GM19351 (cell line): ENCODE results near the gene MUC4.
"Not testable (repeated sequence)": the region's sequence is repeated elsewhere in the genome, so short reads cannot be mapped to it uniquely, and the experiment has no call there.

ENCODE experiments used
- ATAC-seq: cut with Tn5 transposase; IDR thresholded peaks from one replicate; pipeline ENCODE4 v1.9.1; 2021; ENCODE audit warnings: mild to moderate bottlenecking, moderate library complexity; ENCODE audit not compliant: unreplicated experiment

MUC4 gene

DNA sequence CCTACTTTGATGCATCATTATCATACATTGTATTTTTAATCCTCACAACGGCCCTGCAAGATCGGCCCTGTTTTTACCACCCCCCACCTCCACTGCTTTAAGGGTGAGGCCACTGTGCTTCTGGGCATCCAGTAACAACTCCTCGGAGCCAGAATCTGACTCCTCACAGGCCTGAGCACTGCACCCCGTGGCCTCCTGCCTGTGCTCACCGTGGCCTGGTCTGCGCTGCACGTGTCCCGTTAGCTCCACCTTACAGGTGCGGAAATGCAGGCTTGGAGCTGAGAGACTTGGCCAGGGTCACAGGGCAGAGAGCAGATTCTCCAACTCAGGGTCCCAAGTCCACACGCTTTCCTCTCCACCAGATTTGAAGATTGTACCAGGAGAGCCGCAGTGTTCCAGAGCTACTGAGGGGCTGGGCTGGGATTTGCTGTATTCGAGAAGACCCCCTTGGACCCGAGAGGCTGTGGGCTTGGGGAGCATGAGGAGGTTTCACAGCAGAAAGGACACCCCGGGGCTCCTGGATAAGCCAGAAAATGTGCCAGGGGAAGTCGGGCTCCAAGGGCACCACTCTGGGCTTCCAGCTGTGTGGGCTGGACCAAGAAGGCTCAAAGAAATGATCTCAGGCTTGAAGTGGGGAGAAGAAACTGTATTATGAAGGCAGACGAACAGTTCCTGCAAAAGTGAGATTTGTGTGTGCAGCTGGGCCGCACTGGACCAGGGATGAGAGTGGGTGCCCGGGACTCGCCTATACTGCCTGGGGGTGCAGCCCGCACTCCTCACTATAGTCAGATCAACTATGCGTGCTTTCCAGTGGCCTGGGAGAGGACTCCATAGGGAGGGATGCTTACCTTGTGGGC, 89.4 kb downstream of the MUC4 start:
- ATAC-seq: not testable (repeated sequence)

- ATAC-seq: not testable (repeated sequence)
Observed at GRCh38 chr3:195720831-195721506, 90.8 kb downstream of the MUC4 start, which contains the start of gene MUC20. Gene MUC20 (plus strand): TSS chr3:195720978. CDS start chr3:195721008, 30 bp downstream.

GRCh38 chr3:195719514-195720254, 92.0 kb downstream of the MUC4 start:
- not testable (repeated sequence) for ATAC-seq

- no peak for ATAC-seq
Observed at GRCh38 chr3:195718477-195718984, 93.2 kb downstream of the MUC4 start.

GRCh38 chr3:195717852-195718476, 93.8 kb downstream of the MUC4 start:
- ATAC-seq: no peak

DNA sequence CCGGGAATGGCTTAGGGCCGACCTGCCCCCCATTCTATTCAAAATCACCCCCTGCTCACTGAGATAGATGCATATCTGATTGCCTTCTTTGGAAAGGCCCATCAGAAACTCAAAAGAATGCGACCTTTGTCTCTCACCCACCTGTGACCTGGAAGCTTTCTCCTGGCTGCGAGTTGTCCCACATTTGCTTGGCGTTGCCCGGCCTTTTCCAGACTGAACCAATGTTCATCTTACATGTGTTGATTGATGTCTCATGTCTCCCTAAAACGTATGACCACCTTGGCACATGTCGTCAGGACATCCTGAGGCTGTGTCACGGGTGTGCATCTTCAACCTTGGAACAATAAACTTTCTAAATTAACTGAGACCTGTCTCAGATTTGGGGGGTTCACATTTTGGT, 94.3 kb downstream of the MUC4 start:
- ATAC-seq: no peak

GRCh38 chr3:195715583-195716266, 96.0 kb downstream of the MUC4 start:
- ATAC-seq: no peak

GRCh38 chr3:195715134-195715533, 96.6 kb downstream of the MUC4 start:
- no peak for ATAC-seq

DNA sequence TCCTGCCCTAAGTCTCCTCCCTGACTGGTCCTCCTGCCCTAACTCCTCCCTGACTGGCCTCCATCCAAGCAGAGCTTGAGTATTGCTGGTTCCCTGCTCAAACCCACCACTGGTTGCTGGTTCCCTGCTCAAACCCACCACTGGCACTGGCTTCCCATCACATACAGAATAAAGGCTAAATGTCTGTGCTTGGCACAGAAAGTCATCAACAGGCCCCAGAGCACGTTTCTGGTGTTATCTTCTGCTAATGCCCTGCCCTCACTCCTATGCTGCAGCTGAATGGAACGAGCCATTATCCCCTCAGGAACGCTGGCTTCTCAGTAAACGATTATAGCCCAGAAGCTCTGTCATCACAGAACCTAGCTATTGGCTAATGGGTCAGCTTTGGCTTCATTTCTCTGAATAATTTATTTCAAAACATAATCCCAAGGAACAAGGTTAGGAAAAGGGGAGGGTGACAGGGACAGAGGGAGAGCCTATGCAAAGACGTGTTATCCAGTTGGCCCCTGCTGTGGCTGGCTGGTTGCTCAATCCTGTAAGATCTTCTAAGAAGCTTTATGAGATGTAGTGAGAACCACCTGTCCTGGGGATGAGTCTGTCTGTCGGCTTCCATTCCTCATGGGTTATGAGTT, 97.2 kb downstream of the MUC4 start:
- ATAC-seq: no peak

- not testable (repeated sequence) for ATAC-seq
Observed at GRCh38 chr3:195713150-195713549, 98.6 kb downstream of the MUC4 start.

- ATAC-seq: not testable (repeated sequence)
Observed at GRCh38 chr3:195712535-195712910, 99.2 kb downstream of the MUC4 start.

DNA sequence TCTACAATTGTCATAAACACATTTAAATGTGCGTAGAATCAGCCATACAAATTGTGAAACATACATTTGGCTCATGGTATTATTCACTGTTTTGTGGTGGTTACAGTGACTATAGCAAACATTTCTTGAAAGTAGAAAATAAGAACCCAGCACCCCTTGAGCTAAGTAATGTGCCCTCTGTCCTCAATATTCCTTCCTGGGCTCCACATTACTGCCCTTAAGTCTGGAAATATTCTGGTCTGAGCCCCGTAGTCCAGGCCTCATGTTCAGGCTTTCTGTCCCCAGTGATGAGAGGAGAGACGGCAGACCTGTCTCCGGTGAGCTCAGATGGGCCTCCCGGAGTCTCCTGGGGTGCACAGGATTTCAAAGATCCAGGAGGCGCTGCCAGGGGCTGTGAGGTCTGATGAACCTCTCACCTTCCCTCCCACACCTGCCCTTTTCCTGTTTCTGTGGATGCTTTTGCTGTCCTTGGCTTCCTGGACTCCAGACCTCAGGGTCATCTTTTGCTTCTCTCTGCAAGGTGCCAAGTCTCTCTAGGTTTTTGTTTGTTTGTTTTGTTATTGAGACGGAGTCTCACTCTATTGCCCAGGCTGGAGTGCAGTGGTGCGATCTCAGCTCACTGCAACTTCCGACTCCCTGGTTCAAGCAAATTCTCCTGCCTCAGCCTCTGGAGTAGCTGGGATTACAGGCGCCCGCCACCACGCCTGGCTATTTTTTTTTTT, 99.8 kb downstream of the MUC4 start:
- ATAC-seq: no peak

- ATAC-seq: not testable (repeated sequence)
Observed at GRCh38 chr3:195711091-195711812, 100.5 kb downstream of the MUC4 start.

DNA sequence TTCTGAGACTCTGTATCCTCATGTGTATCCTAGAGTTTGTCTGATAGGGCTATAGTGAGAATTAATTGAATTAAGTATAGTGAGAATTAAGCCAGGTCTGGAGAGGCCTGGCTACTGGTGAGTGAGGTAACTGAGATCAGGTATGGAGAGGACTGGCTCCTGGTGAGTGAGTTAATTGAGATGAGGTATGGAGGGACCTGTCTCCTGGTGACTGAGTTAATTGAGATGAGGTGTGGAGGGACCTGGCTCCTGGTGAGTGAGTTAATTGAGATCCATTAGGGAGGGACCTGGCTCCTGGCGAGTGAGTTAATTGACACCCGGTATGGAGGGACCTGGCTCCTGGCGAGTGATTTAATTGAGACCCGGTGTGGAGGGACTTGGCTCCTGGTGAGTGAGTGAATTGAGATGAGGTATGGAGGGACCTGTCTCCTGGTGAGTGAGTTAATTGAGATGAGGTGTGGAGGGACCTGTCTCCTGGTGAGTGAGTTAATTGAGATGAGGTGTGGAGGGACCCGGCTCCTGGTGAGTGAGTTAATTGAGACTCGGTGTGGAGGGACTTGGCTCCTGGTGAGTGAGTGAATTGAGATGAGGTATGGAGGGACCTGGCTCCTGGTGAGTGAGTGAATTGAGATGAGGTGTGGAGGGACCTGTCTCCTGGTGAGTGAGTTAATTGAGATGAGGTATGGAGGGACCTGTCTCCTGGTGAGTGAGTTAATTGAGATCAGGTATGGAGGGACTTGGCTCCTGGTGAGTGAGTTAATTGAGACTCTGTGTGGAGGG, 101.4 kb downstream of the MUC4 start:
- ATAC-seq: not testable (repeated sequence)

DNA sequence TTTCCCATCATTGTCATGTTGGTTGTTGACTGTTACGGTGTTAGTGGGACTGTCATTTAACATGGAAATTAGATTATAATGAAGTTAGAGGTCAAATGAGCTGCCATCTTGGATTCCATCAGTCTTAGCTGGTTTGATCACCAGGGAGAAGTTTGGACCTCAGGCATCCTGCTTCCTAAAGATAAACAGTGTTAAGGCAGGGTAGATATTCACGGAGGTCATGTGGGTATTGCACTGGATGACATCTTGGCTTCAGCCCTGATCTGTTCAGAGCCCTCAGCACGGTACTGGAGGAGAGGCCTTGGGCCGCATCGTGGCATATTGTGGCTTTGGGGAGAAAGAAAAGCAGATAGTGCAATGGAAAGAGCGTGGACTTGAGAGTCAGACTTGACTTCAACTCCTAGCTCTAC, 102.0 kb downstream of the MUC4 start:
- no peak for ATAC-seq

GRCh38 chr3:195708626-195709481, 102.9 kb downstream of the MUC4 start:
- no peak for ATAC-seq

- ATAC-seq: no peak
Observed at GRCh38 chr3:195708061-195708460, 103.7 kb downstream of the MUC4 start.
